HG03064 (cell line): ENCODE results near the gene VWDE.

Experiments used
- ATAC-seq: cut with Tn5 transposase; IDR thresholded peaks from one replicate; pipeline ENCODE4 v1.9.1; 2021; ENCODE audit warnings: low read depth; ENCODE audit not compliant: unreplicated experiment

Gene VWDE

DNA sequence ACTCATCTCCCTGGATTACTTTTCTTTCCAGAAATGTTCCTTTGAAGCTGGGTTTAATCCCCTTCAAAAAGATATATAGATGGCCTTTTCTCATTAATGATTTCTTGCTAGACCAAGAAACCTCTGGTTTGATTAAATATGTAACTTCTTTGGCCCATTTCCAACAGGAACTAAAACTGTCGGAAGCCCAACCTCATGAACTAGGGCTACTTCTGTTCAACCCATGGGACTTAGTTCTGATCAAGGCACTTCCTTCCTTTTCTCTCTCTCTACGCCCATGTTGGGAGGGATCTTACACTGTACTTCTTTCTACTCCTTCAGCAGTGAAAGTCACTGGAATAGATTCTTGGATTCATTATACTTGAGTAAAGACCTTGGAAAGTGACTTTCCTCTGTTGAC lies 109.0 kb downstream of the VWDE start:
- ATAC-seq, result peak; percentile 63

DNA sequence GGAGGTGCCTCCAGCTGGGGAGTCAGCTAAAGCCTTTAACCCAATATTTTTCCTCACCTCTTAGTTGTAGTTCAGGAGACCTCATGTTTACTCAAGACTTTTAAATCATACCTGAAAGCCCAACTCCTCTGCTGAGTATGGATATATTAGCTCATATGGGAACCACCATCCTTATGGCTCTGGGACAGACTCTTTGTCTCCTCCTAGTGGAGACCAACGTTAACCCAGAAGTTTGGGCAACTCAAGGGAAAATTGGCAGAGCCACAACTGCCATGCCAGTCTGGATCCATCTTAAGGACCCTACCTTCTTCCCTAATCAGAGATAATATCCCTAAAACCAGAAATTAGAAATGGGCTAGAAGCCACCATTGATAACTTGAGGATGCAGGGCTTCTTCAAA lies 111.8 kb downstream of the VWDE start:
- ATAC-seq, result no peak

DNA sequence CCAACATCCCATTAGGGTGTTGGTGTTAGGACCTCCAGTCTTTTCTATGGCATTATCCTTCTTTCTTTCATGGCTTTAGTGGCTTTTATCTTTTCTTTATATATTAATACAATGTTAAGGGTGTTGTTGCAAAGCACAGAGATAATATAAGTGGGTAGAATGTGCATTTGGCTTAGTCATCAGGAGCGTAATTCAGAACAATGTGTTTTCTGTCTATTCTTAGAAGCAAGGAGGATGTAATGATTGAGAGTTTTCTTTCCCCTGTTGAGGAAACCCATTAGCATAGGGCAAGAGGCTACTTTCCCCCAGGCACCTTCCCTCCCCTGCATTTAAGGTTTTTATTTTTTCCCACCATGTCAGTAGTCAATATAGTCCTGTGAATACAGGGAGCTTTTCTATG lies 112.9 kb downstream of the VWDE start:
- no peak for ATAC-seq

DNA sequence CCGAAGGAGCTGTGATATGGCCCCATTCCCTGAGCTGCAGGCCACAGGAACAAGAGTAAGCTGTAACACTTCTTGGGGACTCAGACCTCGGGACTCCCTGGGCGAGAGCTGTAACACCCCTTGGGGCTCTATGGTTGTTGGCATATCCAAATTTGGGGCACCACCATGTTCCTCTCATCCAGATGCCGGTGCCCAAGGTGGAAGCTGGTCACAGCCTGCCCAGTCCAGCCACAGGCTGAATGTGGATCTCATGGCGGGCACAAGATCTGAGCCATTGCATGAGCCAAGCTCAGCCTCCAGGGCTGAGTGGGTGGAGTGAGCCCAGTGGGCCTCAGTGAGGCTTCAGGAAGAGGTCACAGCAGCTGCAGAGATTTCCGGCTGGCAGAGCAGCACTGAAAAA lies 113.7 kb downstream of the VWDE start:
- no peak for ATAC-seq

DNA sequence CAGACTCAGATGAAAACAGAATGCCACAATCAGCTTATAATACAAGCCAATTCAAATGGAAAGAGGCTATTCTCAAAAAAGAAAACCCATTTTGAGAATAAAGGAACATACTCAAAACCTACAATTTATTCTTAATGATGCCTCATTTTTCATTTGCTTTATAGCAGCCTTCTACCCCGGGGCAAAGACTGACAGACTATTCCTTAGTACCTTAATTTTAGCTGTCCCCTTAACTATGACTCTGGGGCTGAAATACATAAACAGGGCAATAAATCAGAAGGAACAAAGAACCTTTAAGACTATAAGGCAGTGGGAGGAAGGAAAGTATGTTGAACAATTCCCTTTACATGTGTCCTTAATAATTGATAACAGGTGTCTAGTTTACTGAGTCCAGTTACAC lies 115.8 kb downstream of the VWDE start:
- ATAC-seq, result no peak

DNA sequence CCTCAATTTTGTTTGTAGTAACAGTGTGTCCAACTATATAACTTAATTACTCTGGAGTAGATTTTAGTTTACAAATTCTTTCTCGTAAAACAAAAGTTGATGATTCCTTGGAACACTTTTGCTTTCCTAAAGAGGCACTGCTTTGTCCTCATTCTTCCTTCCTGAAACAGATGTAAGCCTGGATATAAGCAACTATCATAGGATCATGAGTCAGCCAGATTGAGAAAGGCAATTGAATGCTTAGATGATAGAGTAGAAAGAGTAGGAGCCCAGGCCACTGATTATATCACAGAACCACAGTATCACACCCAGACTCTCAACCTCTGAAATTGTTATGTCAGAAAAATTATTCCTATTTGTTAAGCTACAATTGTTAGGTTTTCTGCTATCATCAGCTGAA lies 122.6 kb downstream of the VWDE start:
- no peak for ATAC-seq
